Activated naive CD4-positive, alpha-beta T cell treated with anti-CD3 and anti-CD28 coated beads, Interleukin-2, amount 50 U/mL, for 24 hours (primary cell): ENCODE measurements around the gene FHIT.

Experiments
- H3K27ac Mint-ChIP-seq: one replicate; pipeline ENCODE4 v1.8.0; 2021; ENCODE audit warnings: mild to moderate bottlenecking, mixed read lengths
- H3K27me3 Mint-ChIP-seq: one replicate; pipeline ENCODE4 v1.8.0; 2021; ENCODE audit warnings: mixed read lengths
- H3K36me3 Mint-ChIP-seq: one replicate; pipeline ENCODE4 v1.8.0; 2021; ENCODE audit warnings: mixed read lengths
- H3K4me1 Mint-ChIP-seq: one replicate; pipeline ENCODE4 v1.8.0; 2021; ENCODE audit warnings: mixed read lengths
- H3K4me3 Mint-ChIP-seq: one replicate; pipeline ENCODE4 v1.8.0; 2021; ENCODE audit warnings: mild to moderate bottlenecking, mixed read lengths
- H3K9me3 Mint-ChIP-seq: one replicate; pipeline ENCODE4 v1.8.0; 2021; ENCODE audit warnings: mixed read lengths

Gene FHIT

DNA sequence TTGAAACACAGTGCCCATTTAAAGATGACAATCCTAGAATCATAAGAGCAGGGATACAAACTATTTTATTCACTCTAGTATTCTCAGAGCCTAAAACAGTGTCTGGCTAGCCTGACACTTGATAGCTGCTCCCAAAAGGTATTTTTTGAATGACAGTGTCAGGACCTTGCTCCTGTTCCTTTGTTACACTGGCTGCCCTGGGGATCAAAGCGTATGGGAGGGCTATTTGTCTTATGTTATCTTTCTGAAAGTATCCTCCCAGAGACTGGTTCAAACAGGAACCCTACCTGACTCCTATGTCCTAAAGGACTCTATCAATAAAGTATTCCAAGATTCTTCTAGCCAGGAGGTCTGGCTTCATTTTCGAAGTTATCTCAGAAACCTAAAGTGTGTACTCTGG is 621.4 kb downstream of the FHIT start:
- no peak overlapping the region for H3K4me3 Mint-ChIP-seq
- no peaks in the 10 kb centered on the region for H3K4me1 Mint-ChIP-seq
- H3K36me3 Mint-ChIP-seq = peaks cover 2% of the 10 kb centered on the region
- peaks cover 1% of the 10 kb centered on the region for H3K27me3 Mint-ChIP-seq
- no peaks in the 10 kb centered on the region for H3K9me3 Mint-ChIP-seq
- no peak overlapping the region for H3K27ac Mint-ChIP-seq

DNA sequence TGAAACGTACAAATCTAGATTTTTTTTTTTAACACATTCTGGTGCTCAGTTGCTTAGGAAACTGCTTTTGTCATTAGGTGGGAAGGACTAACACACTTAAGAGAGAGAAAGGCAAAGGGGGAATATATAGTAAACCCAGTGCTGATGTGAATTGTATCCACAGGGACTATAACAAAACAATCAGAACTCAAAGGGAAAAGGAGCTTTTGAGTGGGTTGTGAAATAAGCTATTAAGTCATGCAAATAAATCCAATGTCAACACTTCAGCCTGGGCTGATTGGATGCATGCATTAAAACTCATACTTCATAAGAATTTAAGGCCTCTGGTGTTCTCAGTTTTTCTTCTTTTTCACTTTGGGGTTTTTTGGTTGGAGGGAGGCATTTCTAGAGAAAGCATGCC is 628.9 kb downstream of the FHIT start:
- H3K27me3 Mint-ChIP-seq = no peaks in the 10 kb centered on the region
- H3K9me3 Mint-ChIP-seq = no peaks in the 10 kb centered on the region
- H3K4me1 Mint-ChIP-seq = no peaks in the 10 kb centered on the region
- H3K36me3 Mint-ChIP-seq = peaks cover 1% of the 10 kb centered on the region
- H3K4me3 Mint-ChIP-seq = no peak overlapping the region
- no peak overlapping the region for H3K27ac Mint-ChIP-seq

DNA sequence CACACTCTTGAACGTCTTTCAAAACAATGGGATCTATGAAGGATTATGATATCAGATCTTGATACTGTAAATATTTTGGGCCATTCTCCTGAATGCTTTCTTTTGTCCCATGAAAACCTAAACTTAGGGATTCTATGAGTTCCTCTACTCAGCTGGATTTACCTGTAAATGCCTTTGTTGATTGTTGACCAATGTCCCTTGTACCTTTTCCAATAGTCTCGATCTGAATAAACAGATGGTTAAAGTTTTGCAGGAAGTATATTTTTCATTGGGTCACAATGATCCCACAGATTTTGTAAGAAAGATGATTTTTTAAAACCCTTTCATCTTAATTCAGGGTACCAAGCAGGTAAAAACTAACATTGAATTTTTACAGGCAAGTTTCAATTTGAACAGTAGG is 634.1 kb downstream of the FHIT start:
- no peaks in the 10 kb centered on the region for H3K9me3 Mint-ChIP-seq
- no peak overlapping the region for H3K27ac Mint-ChIP-seq
- H3K27me3 Mint-ChIP-seq = no peaks in the 10 kb centered on the region
- H3K4me1 Mint-ChIP-seq = peaks cover 3% of the 10 kb centered on the region
- no peak overlapping the region for H3K4me3 Mint-ChIP-seq
- H3K36me3 Mint-ChIP-seq = peaks cover 1% of the 10 kb centered on the region

DNA sequence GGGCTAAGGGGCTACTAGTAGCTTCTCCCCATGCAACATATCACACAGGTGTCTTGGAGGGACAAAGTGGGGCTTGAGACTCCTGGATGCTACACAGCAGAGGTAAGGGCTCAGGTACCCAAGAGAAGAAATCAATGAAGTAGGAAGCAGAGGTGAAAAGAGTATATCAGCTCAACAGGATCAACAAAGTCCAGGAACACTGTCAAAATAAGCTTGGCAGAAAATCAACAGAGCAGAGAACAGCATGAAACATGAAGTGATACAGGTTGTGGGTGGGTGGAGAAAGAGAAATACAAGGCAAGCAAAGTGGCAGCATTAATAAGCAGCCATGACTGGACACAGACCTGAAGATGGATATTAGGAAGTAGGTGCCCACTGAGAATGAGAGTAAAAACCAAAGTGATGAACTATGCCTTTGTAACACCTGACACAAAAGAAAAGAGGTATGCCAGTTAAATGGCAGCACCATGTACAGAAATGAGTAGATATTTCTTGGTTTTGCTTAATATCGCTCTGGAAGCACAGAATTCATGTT is 637.4 kb downstream of the FHIT start:
- Mint-ChIP-seq H3K4me1 (peaks cover 3% of the 10 kb centered on the region), H3K27ac (no peak overlapping the region), H3K36me3 (no peaks in the 10 kb centered on the region), H3K4me3 (no peak overlapping the region), H3K9me3 (no peaks in the 10 kb centered on the region), H3K27me3 (no peaks in the 10 kb centered on the region)

DNA sequence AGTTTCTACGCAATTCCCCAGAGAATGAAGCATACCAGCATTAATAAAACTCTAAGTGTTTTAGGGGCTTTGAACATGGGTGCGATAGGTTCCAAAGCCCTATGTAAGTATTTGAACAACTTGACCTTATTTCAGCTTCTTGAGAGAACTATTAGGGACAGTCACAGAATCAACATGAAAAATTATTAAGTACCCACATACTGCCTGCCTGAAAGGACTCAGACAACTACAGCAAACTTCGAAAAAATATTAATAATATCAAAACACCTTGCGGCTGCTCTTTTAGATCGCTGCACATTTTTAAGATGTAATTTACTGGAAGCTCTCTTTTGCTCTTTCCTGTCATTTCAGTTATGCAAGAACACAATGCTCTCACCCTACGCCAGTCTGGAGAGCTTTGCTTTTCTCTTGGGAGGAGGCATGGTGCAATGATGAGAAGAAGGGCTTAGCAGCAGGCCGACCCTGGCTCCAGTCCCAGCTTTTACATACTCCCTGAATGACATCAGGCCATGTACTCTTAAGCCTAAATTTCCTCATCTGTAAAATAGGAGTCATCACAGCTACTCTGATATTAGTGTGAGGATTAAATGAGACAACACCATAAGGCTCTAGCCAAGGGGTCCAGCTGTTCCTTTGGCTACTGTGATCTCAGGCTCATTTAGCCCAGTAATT is 640.7 kb downstream of the FHIT start:
- no peak overlapping the region for H3K4me3 Mint-ChIP-seq
- no peak overlapping the region for H3K27ac Mint-ChIP-seq
- H3K4me1 Mint-ChIP-seq = peaks cover 3% of the 10 kb centered on the region
- no peaks in the 10 kb centered on the region for H3K36me3 Mint-ChIP-seq
- H3K27me3 Mint-ChIP-seq = no peaks in the 10 kb centered on the region
- H3K9me3 Mint-ChIP-seq = no peaks in the 10 kb centered on the region

DNA sequence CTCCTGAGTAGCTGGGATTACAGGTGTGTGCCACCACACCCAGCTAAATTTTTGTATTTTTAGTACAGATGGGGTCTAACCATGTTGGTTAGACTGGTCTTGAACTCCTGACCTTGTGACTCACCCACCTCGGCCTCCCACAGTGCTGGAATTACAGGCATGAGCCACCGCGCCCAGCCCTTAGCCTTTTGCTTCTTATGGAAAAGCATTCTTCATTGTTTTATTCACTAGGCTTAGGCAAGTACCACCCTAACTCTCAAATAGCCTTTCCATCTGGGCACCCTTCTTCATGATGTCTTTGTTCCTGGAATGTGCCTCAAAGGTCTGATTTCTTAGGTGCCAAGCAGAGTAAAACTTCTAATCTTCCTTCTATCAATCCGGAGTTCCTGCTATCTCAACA is 641.8 kb downstream of the FHIT start:
- Mint-ChIP-seq H3K4me1 (peaks cover 3% of the 10 kb centered on the region), H3K4me3 (no peak overlapping the region), H3K27me3 (no peaks in the 10 kb centered on the region), H3K36me3 (no peaks in the 10 kb centered on the region), H3K27ac (no peak overlapping the region), H3K9me3 (no peaks in the 10 kb centered on the region)

DNA sequence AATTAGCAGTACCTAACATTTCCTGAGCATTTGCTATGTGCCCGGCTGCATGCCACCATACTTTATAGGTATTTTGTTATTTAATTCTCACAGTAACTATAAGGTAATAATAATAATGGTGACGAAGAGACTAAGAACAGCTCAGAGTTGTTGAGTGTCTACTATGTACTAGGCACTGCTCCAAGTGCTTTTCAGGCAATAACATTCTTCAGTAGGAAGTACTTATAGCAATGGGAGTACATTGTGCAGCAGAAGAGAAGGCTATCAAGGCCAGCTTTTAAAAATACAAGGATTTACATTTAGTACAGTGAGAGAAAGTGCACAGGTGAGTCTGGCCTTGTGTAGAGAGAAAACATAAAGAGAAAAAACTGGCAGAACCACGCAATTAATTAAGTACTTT is 647.4 kb downstream of the FHIT start:
- Mint-ChIP-seq H3K36me3 (no peaks in the 10 kb centered on the region), H3K4me3 (no peak overlapping the region), H3K27me3 (no peaks in the 10 kb centered on the region), H3K4me1 (peaks cover 29% of the 10 kb centered on the region), H3K9me3 (no peaks in the 10 kb centered on the region), H3K27ac (no peak overlapping the region)

DNA sequence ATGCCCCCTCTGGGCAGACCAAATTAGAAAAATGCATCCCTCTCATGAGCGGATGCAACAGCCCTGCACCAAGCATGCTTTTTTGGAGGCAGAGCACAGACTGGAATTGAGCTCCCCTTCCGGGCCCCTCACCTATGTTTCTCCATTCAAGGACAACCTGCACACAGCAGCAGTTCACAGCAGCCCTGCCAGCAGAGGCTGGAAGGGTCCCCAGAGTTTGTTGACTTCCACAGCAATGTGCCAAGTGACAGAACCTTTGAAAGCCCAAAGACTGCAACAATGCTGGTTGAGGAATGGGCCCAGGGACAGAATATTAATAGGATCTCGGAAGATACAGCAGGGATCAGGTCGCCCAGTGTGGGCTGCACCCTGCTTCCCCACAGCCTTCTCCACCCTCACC is 650.4 kb downstream of the FHIT start:
- Mint-ChIP-seq H3K4me1 (peaks cover 29% of the 10 kb centered on the region), H3K27me3 (no peaks in the 10 kb centered on the region), H3K4me3 (no peak overlapping the region), H3K27ac (no peak overlapping the region), H3K9me3 (peaks cover 7% of the 10 kb centered on the region), H3K36me3 (no peaks in the 10 kb centered on the region)

DNA sequence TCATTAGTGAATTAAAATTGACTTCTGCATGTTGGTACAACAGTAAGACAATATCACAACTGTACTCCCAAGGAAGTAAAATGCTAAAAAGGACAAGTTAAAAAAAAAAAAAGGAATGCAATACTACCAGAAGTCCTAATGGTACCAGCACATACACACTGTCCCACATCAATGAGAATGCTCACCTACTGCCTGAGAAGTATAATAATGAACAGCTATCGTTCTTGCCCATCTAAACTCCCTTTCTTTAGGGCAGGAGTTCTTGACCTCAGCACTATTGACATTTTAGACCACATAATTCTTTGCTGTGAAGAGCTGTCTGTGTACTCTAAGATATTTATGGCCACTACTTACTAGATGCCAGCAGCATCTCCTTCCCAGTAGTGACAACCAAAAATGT is 651.7 kb downstream of the FHIT start:
- peaks cover 7% of the 10 kb centered on the region for H3K9me3 Mint-ChIP-seq
- no peak overlapping the region for H3K27ac Mint-ChIP-seq
- no peaks in the 10 kb centered on the region for H3K36me3 Mint-ChIP-seq

DNA sequence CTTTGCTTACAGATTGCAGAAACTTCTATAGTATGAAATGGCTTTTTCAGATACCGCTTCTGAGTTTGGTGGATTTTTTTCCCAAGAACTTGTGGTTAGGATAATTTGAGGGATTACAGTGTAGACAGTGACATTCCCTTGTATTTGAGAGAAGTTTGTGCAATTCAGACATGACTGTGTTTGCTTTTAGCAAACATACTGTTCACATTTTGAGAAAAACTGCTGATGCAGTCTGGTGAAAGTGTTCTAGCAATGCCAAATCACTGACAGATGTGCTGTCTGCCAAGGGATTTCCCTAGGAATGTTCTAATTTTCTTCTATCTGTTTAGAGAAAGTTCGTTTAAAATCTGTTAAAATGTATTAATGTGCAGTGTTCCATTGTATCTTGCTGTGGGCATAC is 652.6 kb downstream of the FHIT start:
- Mint-ChIP-seq H3K9me3 (peaks cover 7% of the 10 kb centered on the region), H3K4me3 (no peak overlapping the region), H3K27ac (no peak overlapping the region), H3K4me1 (peaks cover 26% of the 10 kb centered on the region), H3K36me3 (no peaks in the 10 kb centered on the region), H3K27me3 (no peaks in the 10 kb centered on the region)

More for the DNA sequence above, 651.7 kb downstream of the FHIT start:
- Mint-ChIP-seq H3K4me3 (no peak overlapping the region), H3K4me1 (peaks cover 29% of the 10 kb centered on the region), H3K27me3 (no peaks in the 10 kb centered on the region)

DNA sequence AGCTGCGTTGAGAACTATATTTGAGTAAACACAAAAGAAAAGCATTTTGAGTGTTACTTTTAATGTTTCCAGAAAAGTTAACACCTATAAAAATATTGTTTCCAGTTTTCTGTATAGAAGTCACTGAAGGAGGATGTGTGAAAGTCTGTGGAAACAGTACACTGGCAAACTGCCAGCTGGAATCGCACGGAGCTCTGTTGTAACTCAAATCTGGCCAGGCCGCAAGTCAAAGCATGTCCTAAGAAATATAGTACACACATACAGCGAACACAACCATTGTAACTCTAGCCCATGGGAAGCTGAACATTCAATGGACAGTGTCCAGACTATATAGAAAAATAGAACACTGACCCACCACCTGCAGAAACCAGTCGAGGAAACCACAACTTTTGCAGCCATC is 657.2 kb downstream of the FHIT start:
- H3K4me3 Mint-ChIP-seq = no peak overlapping the region
- H3K27ac Mint-ChIP-seq = no peak overlapping the region
- H3K4me1 Mint-ChIP-seq = no peaks in the 10 kb centered on the region
- H3K27me3 Mint-ChIP-seq = no peaks in the 10 kb centered on the region
- H3K9me3 Mint-ChIP-seq = peaks cover 7% of the 10 kb centered on the region
- no peaks in the 10 kb centered on the region for H3K36me3 Mint-ChIP-seq

DNA sequence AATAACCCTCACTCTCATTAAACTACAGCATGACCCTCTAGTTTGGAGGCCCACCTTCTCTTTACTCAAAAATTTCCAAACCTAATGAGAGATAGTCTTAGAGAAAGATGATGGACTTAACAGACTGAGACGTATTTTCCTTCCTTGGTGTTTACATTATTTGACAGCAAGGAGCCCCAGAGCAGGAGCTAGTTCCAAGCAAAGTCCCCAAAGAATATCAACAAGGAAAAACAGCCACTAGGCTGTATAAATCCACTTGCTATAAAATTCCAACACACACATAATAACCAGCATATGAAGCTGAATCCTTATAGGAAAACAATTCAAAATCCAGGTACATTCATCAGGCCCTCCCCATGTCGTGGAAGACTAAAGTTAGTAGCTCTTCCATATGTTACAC is 660.0 kb downstream of the FHIT start:
- Mint-ChIP-seq H3K27me3 (no peaks in the 10 kb centered on the region), H3K9me3 (peaks cover 4% of the 10 kb centered on the region), H3K4me1 (no peaks in the 10 kb centered on the region), H3K36me3 (no peaks in the 10 kb centered on the region), H3K27ac (no peak overlapping the region), H3K4me3 (no peak overlapping the region)

DNA sequence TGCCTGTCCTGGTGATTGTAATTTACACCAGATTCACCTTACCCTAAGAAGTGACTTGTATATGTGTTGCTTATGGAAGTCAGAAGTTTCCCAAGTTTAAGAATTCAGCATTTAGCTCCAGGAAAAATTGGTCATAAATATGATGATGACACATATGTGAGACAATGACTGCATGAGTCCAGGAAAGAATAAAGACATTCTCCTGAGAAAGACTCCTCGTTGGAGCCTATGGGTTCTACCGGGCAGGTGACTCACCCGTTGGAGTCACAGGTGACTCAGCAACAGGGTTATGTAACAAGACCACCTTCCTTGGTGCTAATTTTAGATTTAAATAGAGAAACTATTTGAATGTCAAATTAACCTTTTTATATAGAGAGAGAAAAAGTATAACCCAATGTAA is 662.4 kb downstream of the FHIT start:
- no peaks in the 10 kb centered on the region for H3K4me1 Mint-ChIP-seq
- no peak overlapping the region for H3K27ac Mint-ChIP-seq
- no peaks in the 10 kb centered on the region for H3K9me3 Mint-ChIP-seq
- no peak overlapping the region for H3K4me3 Mint-ChIP-seq
- H3K36me3 Mint-ChIP-seq = no peaks in the 10 kb centered on the region
- no peaks in the 10 kb centered on the region for H3K27me3 Mint-ChIP-seq

DNA sequence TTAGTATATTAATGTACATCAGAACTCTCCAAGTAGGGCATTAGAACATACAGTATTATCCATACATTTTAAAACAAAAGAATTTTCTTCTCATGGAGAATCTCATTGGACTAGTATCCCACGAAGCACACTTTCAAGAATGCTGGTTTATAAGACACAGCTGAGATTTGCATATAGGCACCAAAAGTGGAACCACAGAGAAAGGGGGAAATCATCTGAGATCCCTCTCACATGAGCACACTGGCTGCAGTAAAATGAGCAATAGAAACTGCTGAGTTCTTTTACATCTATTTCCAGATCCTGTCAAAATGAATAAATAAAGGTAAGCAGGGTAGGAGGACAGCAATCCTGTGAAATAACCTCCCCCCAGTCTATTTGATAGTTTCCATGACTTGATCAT is 665.3 kb downstream of the FHIT start:
- Mint-ChIP-seq H3K4me3 (no peak overlapping the region), H3K36me3 (no peaks in the 10 kb centered on the region), H3K27ac (no peak overlapping the region), H3K4me1 (no peaks in the 10 kb centered on the region), H3K27me3 (no peaks in the 10 kb centered on the region), H3K9me3 (no peaks in the 10 kb centered on the region)

DNA sequence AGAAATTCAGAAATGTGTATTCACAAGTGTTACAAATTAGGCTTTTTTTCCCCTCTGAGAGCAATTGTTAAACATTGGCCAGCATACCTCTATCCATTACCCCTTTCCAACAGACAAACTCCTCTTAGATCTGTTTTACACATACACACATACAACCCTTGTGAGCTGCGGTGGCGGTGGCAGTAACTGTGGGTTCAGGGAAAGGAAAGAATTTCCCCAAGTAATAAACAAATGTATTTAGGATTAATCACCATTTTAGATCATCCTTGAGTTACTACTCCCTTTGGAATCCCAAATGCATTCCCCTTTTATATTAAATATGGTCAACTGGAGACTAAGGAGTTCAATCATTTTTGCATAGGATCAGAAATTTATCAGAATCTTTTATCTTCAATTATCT is 667.0 kb downstream of the FHIT start:
- Mint-ChIP-seq H3K36me3 (no peaks in the 10 kb centered on the region), H3K9me3 (no peaks in the 10 kb centered on the region), H3K27ac (no peak overlapping the region), H3K4me1 (no peaks in the 10 kb centered on the region), H3K27me3 (no peaks in the 10 kb centered on the region), H3K4me3 (no peak overlapping the region)

DNA sequence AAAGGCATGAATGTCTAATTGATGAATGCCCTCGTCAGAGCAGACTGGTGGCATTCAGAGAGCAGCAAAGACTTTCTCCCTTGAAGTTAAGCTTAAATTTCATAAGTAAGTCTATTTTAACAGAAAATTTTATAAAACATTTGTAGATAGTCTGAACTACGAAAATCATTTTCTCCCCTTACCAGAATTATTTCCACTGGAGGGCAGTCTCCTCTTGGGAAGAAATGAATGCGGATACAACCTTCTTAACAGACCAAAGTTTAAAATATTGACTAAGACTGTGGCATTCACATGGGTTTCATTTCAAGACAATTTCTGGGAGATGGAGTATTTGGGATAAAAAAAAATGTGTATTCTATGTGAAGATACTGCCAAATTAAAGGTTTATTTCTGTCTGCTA is 669.0 kb downstream of the FHIT start:
- Mint-ChIP-seq H3K36me3 (no peaks in the 10 kb centered on the region), H3K27ac (no peak overlapping the region), H3K27me3 (no peaks in the 10 kb centered on the region), H3K9me3 (no peaks in the 10 kb centered on the region), H3K4me3 (no peak overlapping the region), H3K4me1 (no peaks in the 10 kb centered on the region)

DNA sequence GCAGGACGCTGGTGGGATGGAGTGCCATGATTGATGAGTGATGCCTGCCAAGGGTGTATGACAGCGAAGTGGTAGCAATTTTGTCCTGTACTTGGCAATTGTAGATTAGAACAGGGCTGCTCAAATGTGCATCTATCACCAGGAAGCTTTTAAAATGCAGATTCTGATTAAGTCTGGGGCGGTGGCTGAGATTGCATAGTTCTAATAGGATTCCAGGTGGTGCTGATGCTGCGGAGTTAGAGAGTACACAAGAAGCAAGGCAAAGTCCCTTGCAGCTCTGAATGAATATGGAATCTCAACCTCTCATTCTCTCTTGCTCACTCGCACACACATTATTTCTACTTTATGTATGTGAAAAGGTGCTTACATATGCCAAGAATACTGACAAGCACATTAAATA is 670.4 kb downstream of the FHIT start:
- Mint-ChIP-seq H3K36me3 (no peaks in the 10 kb centered on the region), H3K27ac (no peak overlapping the region), H3K4me1 (no peaks in the 10 kb centered on the region), H3K9me3 (no peaks in the 10 kb centered on the region), H3K4me3 (no peak overlapping the region), H3K27me3 (no peaks in the 10 kb centered on the region)
